ENCODE measurements around the gene AMIGO1.

The AMIGO1 gene

GRCh38 chr1:109509176-109510134, at the start of gene AMIGO1:
TSS of gene AMIGO1 (minus strand) at chr1:109509727. CDS start at chr1:109508912, 815 bp downstream.
- H3K4me3 ChIP-seq (ENCODE audit: low read depth, low read length): peak within 1 kb of the TSS; percentile 52
- DNase-seq (ENCODE audit: low read depth): no peak
- in situ Hi-C loops (cut with HindIII; ENCODE audit: low sequenced_read_pairs): no loop called here
- TF ChIP-seq, protein P1, sequence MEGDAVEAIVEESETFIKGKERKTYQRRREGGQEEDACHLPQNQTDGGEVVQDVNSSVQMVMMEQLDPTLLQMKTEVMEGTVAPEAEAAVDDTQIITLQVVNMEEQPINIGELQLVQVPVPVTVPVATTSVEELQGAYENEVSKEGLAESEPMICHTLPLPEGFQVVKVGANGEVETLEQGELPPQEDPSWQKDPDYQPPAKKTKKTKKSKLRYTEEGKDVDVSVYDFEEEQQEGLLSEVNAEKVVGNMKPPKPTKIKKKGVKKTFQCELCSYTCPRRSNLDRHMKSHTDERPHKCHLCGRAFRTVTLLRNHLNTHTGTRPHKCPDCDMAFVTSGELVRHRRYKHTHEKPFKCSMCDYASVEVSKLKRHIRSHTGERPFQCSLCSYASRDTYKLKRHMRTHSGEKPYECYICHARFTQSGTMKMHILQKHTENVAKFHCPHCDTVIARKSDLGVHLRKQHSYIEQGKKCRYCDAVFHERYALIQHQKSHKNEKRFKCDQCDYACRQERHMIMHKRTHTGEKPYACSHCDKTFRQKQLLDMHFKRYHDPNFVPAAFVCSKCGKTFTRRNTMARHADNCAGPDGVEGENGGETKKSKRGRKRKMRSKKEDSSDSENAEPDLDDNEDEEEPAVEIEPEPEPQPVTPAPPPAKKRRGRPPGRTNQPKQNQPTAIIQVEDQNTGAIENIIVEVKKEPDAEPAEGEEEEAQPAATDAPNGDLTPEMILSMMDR (IDR thresholded peaks at IDR 0.05; ENCODE audit: low read depth, low read length, missing control alignments): no peak

DNA sequence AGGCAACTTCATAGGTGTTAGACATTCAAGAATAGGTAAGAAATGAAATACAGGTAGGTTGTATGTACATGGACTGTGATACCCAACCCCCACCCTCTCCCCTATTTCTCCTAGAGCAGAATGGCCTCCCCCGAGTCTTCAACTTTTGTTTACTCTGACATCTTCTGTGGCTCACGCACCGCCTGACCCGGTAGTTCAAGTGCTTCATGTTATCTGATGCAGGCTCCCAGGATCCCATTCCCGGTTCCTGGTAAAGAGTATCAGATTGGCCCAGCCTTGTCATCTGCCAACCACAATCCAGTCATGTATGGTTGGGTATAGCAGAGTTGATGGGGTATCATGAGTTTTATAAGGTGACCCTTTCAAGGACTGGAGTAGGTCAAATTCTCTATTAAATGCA, 48.0 kb upstream of the AMIGO1 start:
- no peak for DNase-seq (ENCODE audit: low read depth)

DNA sequence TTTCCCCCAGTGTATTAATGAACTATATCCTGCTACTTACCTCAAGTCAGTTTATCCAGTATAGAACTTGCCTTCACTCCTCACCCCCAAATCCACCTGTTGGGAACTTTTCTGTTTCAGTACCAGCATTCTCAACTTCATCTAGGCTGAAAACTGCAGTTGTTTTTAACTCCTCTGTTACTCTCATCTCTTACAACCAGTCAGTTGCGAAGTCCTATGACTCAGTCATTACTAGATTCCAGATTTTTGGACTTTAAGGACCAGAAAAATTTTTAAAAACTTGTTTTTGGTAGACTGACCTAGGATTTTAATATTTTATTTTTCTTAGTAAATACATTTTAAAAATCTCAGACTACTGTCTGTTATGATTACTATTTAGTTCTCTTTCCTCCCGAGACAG, 47.0 kb upstream of the AMIGO1 start:
- in situ Hi-C loops (cut with HindIII; ENCODE audit: low sequenced_read_pairs): no loop called here
- no peak for DNase-seq (ENCODE audit: low read depth)
- TF ChIP-seq, protein P1 (IDR thresholded peaks at IDR 0.05; ENCODE audit: low read depth, low read length, missing control alignments): no peak
- H3K4me3 ChIP-seq (ENCODE audit: low read depth, low read length): no peak overlapping the region

More for the DNA sequence above, 48.0 kb upstream of the AMIGO1 start:
- in situ Hi-C loops (cut with HindIII; ENCODE audit: low sequenced_read_pairs): no loop called here
- TF ChIP-seq, protein P1 (IDR thresholded peaks at IDR 0.05; ENCODE audit: low read depth, low read length, missing control alignments): no peak
- H3K4me3 ChIP-seq (ENCODE audit: low read depth, low read length): no peak overlapping the region

- TF ChIP-seq, protein P1 (IDR thresholded peaks at IDR 0.05; ENCODE audit: low read depth, low read length, missing control alignments): no peak
- in situ Hi-C loops (cut with HindIII; ENCODE audit: low sequenced_read_pairs): loop anchor here (10.0 kb wide), 1 partner anchor 156 kb away; no protein-coding TSS in a partner anchor
- peak; percentile 90 for DNase-seq (ENCODE audit: low read depth)
- H3K4me3 ChIP-seq (ENCODE audit: low read depth, low read length): peak within 1 kb of the TSS; percentile 86
These were observed 39.1 kb upstream of the AMIGO1 start, which contains the start of gene GNAI3 for GRCh38 chr1:109548321-109549267. TSS of gene GNAI3 (plus strand) at chr1:109548615. CDS start at chr1:109548721, 106 bp downstream.

DNA sequence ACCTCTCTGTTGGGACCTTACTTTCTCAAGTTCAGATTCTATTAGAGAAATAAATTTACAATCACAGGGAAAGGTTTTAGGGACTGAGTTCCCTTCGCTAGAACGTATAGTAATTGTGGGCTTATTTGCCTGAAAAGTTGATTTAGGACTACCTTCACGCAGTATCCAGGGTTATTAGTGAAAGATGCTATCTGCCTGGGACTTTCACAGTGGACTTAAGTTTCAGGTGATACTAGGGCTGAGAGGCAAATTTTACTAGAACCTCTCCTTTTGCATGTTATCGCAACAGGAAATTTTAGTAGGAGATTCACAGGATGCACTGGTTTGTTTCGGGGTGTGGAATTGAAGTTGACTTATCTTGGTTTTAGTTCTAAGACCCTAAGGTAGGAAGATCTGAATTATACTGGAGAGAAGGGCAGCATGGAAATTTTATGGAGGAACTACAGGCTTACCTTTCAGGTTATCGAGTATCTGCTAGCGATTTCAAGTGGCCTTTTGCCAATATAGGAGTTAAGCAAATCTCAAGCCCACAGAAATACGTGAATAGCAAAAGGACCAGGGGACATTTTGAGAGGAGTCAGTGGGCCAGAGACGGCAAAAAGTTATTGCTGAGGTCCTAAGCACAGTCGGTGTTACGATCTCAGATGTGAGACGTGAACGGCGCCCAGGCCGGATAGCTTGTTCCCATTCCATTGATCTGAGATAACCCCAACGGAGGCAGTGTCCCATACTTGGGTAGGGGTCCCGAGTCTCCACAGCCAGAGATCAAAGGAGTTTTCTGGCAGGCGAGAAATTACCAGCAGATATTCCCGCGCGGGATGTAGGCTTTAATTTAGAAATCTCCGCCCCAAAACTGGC, 38.2 kb upstream of the AMIGO1 start:
- peak overlapping the region; percentile 86 for H3K4me3 ChIP-seq (ENCODE audit: low read depth, low read length)
- TF ChIP-seq, protein P1 (IDR thresholded peaks at IDR 0.05; ENCODE audit: low read depth, low read length, missing control alignments): no peak
- in situ Hi-C loops (cut with HindIII; ENCODE audit: low sequenced_read_pairs): loop anchor here (10.0 kb wide), 1 partner anchor 157 kb away; no protein-coding TSS in a partner anchor
- DNase-seq (ENCODE audit: low read depth): no peak

All from astrocyte of the cerebellum (primary cell).